Measurements from ENCODE around the gene YWHAG. TPM values are rescaled to one million over a fixed set of nuclear protein-coding genes. Genes with fewer than 3 reads are reported as not detected.
A peak's percentile ranks its signal among the peaks of the same experiment; 100 is the strongest.

The YWHAG gene
- total and polyA plus RNA-seq, 2 of the 13 experiments (the other 11 are each of a cell fraction or from before 2014, with no cell fraction given): 36.9 to 67.5 TPM

DNA sequence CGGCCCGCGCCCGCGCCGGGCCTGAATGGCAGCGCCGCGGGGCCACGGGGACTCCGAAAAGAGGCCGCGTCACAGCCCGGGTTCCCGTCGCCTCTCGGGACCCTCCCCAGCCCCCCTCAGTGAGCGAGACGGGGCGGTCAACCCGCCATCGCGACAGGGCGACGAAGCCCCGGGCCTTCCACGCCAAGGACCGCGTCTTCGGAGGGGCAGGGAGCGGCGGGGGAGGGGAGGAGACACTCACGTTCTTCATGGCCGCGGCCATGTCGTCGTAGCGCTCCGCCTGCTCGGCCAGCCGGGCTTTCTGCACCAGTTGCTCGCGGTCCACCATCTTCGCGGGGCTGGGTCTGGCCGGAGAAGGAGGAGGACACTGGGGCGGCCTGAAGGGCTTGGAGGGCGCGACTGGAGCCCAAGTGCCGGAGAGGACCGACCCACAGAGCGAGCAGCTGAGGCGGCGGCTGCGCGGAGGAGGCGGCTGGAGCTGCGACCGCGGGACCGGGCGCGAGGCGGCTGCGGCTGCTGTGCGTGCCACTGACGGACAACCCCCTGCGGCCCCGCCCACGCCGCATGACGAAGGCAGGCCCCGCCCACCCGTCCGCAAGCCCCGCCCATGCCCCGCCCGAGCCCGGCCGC is at the start of gene YWHAG (continued):
- no peak for TF ChIP-seq HNF4G (IDR thresholded peaks at IDR 0.05; ENCODE audit: borderline replicate concordance, low read depth, low read length)
- TF ChIP-seq HNF4G (CRISPR knock-in tag; IDR thresholded peaks at IDR 0.05; ENCODE audit: borderline replicate concordance, low read depth): no peak
- TF ChIP-seq ZBTB39 (CRISPR knock-in tag; IDR thresholded peaks at IDR 0.05): no peak
- no peak for TF ChIP-seq ZNF576 (CRISPR knock-in tag; IDR thresholded peaks at IDR 0.05)
- TF ChIP-seq RFXANK (CRISPR knock-in tag; IDR thresholded peaks at IDR 0.05): peak; percentile 58; the same call in 1 of the 2 replicates
- no peak for TF ChIP-seq ZNF563 (CRISPR knock-in tag; IDR thresholded peaks at IDR 0.05)
- TF ChIP-seq LCORL (IDR thresholded peaks at IDR 0.05): no peak
- no peak for TF ChIP-seq LCORL (CRISPR knock-in tag; IDR thresholded peaks at IDR 0.05)
- peak; percentile 63 for TF ChIP-seq RXRA (CRISPR knock-in tag; IDR thresholded peaks at IDR 0.05)
- no peak for TF ChIP-seq RARG (CRISPR knock-in tag; IDR thresholded peaks at IDR 0.05; ENCODE audit: low read depth)
- TF ChIP-seq RCOR2 (CRISPR knock-in tag; IDR thresholded peaks at IDR 0.05): no peak
- no peak for TF ChIP-seq CREM (IDR thresholded peaks at IDR 0.05)
- no peak for TF ChIP-seq CREM (CRISPR knock-in tag; IDR thresholded peaks at IDR 0.05)
- no peak; the same call in 1 of the 2 replicates for TF ChIP-seq FOXA3 (CRISPR knock-in tag; IDR thresholded peaks at IDR 0.05)
- TF ChIP-seq, protein P1, sequence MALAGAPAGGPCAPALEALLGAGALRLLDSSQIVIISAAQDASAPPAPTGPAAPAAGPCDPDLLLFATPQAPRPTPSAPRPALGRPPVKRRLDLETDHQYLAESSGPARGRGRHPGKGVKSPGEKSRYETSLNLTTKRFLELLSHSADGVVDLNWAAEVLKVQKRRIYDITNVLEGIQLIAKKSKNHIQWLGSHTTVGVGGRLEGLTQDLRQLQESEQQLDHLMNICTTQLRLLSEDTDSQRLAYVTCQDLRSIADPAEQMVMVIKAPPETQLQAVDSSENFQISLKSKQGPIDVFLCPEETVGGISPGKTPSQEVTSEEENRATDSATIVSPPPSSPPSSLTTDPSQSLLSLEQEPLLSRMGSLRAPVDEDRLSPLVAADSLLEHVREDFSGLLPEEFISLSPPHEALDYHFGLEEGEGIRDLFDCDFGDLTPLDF (CRISPR knock-in tag; IDR thresholded peaks at IDR 0.05): no peak
- no peak for TF ChIP-seq HNRNPK (IDR thresholded peaks at IDR 0.05; ENCODE audit: low read depth, low read length, poor library complexity, severe bottlenecking)
- TF ChIP-seq TSC22D2 (CRISPR knock-in tag; IDR thresholded peaks at IDR 0.05; ENCODE audit: borderline replicate concordance): peak; percentile 88; the same call in 1 of the 2 replicates
- TF ChIP-seq MZF1 (CRISPR knock-in tag; IDR thresholded peaks at IDR 0.05; ENCODE audit: borderline replicate concordance): no peak
- TF ChIP-seq JUND (CRISPR knock-in tag; IDR thresholded peaks at IDR 0.05): no peak
- TF ChIP-seq GPN1 (CRISPR knock-in tag; IDR thresholded peaks at IDR 0.05; ENCODE audit: borderline replicate concordance): no peak
- TF ChIP-seq ZNF580 (CRISPR knock-in tag; IDR thresholded peaks at IDR 0.05; ENCODE audit: borderline replicate concordance, low read depth): peak; percentile 70; the same call in 1 of the 2 replicates
- TF ChIP-seq HNRNPUL1 (IDR thresholded peaks at IDR 0.05; ENCODE audit: low read depth, low read length): peak; percentile 43; the same call in 1 of the 2 replicates
- 0 out of 2 replicates have a peak, but pooled peaks have one; percentile 58 for TF ChIP-seq ZNF430 (CRISPR knock-in tag; IDR thresholded peaks at IDR 0.05)
- no peak for TF ChIP-seq ZBTB10 (CRISPR knock-in tag; IDR thresholded peaks at IDR 0.05; ENCODE audit: borderline replicate concordance)
